SJSA1 (cell line): ENCODE results near the gene SIPA1L3. TPM values are rescaled to one million over a fixed set of nuclear protein-coding genes. Genes with fewer than 3 reads are reported as not detected.

Experiments
- DNase-seq, 2 experiments: peaks; one replicate each; pipeline ENCODE4 v3.0.0-alpha.2; 2015 to 2020; ENCODE audit warnings: low spot score in 2 of 2, low read depth in 1 of 2
- H3K27ac ChIP-seq: fragments of 250-450 bp; sonication (Bioruptor Pico); 2 replicates; pipeline ENCODE4 v1.5.1; 2020; ENCODE audit warnings: mild to moderate bottlenecking, moderate library complexity
- H3K27me3 ChIP-seq: fragments of 250-450 bp; sonication (Bioruptor Pico); replicated peaks from 2 replicates; pipeline ENCODE4 v1.5.1; 2020; ENCODE audit warnings: mild to moderate bottlenecking, moderate library complexity
- H3K36me3 ChIP-seq: fragments of 250-450 bp; sonication (Bioruptor Pico); 2 replicates; pipeline ENCODE4 v1.5.1; 2020; ENCODE audit warnings: mild to moderate bottlenecking
- H3K4me1 ChIP-seq: fragments of 250-450 bp; sonication (Bioruptor Pico); replicated peaks from 2 replicates; pipeline ENCODE4 v1.6.1; 2021; ENCODE audit warnings: mild to moderate bottlenecking
- H3K4me3 ChIP-seq: fragments of 250-450 bp; sonication (Bioruptor Pico); 2 replicates; pipeline ENCODE4 v1.5.1; 2020; ENCODE audit warnings: mild to moderate bottlenecking
- H3K9me3 ChIP-seq: fragments of 250-450 bp; sonication (Bioruptor Pico); replicated peaks from 2 replicates; pipeline ENCODE4 v1.5.1; 2020; ENCODE audit warnings: mild to moderate bottlenecking
- total RNA-seq: library from RNA; depleted of rRNA; stranded (reverse); fragments of >200 nt; shearing (Covaris generic); gene quantifications from 2 replicates; pipeline ENCODE4 v1.2.3, GENCODE V29; 2014

SIPA1L3 gene
- total RNA-seq, 1 experiment from 2014 or later, result 9.3 TPM

DNA sequence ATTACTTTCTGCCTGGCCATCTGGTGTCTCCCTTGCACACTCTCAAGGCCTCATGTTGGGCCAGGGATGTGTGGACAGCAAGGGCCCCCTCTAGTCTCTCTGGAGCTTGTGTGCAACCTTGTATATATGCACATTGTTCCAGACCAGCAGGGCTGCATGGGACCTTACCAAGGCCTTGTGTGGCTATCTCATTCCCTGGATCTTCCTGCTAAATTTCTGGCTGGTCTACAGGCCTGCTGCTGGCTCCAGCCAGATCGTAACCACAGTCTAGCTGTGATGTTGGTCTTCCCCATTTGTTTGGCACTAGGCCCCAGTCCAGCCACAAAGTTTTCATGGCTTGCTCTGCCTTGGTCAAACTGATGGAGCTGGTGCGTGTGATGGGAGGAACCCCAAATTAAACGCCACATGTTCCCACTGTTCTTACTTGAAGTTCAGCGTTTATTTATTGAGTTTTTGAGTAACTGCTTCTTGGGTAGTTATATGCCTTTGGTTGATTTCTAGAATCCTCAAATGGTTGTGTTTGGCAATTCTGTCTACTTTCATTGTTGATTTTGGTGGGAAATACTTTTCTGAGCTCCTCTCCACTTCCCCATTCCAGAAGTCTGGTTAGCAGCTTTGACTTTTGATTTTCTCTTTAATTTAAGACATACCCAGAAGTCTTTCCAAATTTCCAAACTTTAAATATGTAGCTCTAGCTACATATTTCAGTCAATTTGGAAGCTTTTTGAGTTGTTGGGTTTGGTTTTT lies 56.4 kb downstream of the SIPA1L3 start:
- Histone ChIP-seq H3K4me3 (no peak overlapping the region), H3K27me3 (no peaks in the 10 kb centered on the region), H3K9me3 (peaks cover 5% of the 10 kb centered on the region; the same call in 1 of the 2 replicates), H3K27ac (no peak overlapping the region), H3K36me3 (0 out of 2 replicates have a peak, but pooled peaks cover 7% of the 10 kb centered on the region), H3K4me1 (peaks cover 37% of the 10 kb centered on the region)
- DNase-seq, result no peak

DNA sequence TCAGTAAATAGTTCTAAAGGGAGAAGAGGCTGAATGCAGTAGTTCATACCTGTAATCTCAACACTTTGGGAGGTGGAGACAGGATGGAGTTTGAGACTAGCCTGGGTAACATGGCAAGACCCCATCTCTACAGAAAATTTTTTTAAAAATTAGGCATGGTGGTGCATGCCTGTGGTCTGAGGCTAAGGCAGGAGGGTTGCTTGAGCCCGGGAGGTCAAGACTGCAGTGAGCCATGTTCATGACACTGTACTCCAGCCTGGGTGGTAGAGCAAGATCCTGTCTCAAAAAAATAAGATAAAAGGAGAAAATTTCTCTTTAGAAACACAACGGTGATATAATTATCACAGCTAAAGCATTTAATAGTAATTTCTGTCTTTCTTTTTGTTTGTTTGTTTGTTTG lies 57.1 kb downstream of the SIPA1L3 start:
- Histone ChIP-seq H3K9me3 (peaks cover 5% of the 10 kb centered on the region; the same call in 1 of the 2 replicates), H3K4me3 (no peak overlapping the region), H3K27ac (no peak overlapping the region), H3K4me1 (peaks cover 37% of the 10 kb centered on the region), H3K36me3 (0 out of 2 replicates have a peak, but pooled peaks cover 6% of the 10 kb centered on the region), H3K27me3 (no peaks in the 10 kb centered on the region)
- DNase-seq, result no peak

DNA sequence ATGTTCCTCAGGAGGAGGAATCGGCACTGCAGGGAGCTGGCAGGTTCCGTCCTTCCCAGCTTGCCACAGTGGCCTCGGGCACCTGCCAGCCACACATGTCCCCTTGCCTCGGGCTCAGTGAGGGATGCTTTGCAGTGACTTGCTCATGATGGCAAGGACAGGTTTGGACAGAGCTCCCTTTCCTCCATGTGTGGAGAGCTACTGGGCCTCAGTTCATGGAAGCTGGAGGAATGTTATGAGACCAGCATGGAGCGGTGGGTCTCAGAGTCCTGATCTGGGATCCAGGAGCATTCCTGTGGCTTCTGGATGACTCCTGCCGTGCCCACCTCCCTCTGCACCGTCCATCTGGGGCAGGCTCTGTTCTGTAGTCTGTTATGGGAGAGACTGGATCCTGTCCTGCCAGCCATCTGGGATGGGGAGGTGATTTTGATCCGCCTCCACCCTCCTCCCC lies 59.2 kb downstream of the SIPA1L3 start:
- Histone ChIP-seq H3K4me1 (peaks cover 37% of the 10 kb centered on the region), H3K27me3 (no peaks in the 10 kb centered on the region), H3K9me3 (peaks cover 4% of the 10 kb centered on the region; the same call in 1 of the 2 replicates), H3K4me3 (no peak overlapping the region), H3K36me3 (0 out of 2 replicates have a peak, but pooled peaks cover 3% of the 10 kb centered on the region), H3K27ac (peak overlapping the region; percentile 58)
- no peak for DNase-seq

DNA sequence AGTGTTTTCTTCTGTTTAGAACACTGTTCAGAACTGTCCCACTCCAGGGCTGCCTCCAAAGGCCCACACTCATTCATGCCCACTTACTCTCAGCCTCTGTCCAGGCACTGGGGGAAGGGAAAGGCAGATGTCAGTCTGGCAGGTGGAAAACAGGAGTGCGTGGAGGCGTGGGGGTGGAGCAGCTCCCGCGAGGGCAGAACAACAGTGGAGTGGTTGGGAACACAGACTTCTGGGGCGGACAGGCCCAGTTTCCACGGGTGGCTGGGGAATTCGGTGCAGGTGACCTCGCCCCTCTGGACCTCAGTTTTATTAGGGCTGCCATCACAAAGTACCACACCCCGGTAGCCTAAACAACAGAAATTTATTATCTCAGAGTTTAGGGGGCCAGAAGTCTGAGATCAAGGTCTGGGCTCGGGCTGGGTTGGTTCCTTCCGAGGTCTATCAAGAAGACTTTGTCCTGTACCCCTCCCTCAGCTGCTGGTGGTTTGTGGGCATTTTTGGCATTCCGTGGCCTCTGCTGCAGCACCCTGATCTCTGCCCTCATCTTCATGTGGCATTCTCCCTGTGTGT lies 59.7 kb downstream of the SIPA1L3 start:
- Histone ChIP-seq H3K36me3 (0 out of 2 replicates have a peak, but pooled peaks cover 3% of the 10 kb centered on the region), H3K9me3 (no peaks in the 10 kb centered on the region), H3K4me1 (peaks cover 33% of the 10 kb centered on the region), H3K27ac (peak overlapping the region; percentile 58), H3K4me3 (no peak overlapping the region), H3K27me3 (no peaks in the 10 kb centered on the region)
- peak; percentile 42 to 57 for DNase-seq

DNA sequence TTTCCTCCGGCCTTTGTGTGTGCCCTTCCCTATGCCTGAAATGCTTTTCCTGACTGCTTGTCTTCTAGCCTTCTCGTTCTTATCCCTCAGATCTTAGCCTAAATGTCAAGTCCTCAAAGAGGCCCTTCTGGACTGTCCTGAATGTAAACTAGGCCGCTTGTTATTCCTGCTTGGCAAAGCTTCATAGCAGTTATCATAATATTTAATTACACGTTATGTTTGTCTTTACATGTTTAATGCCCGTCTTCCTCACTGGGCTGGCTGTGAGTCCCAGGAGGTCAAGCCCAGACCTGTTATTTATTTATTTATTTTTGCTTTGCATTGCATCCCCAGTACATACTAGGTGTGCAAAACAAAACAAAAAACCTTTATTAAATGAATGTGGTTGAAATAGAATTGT lies 62.7 kb downstream of the SIPA1L3 start:
- peaks cover 21% of the 10 kb centered on the region for H3K4me1 ChIP-seq
- 0 out of 2 replicates have a peak, but pooled peaks cover 3% of the 10 kb centered on the region for H3K36me3 ChIP-seq
- H3K4me3 ChIP-seq, result no peak overlapping the region
- H3K9me3 ChIP-seq, result no peaks in the 10 kb centered on the region
- no peaks in the 10 kb centered on the region for H3K27me3 ChIP-seq
- H3K27ac ChIP-seq, result no peak overlapping the region
- DNase-seq, result no peak

DNA sequence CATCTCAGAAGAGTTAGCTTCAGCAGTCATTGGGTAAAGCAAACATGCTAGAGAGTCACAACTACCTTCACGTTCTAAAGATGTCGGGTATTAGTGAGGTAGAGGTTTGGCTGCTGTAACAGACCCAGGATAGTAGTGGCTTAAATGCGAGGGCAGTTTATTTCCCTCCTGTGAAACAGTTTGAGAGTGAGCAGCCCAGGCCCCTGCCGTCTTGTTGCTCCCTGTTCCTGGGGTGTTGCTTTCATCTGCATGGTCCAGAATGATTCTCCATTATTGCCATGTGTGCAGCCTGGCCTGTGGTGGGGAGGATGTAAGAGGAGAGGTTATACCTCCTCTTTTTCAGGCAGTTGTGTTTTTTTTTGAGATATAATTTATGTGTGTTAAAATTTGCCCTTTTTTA lies 63.7 kb downstream of the SIPA1L3 start:
- Histone ChIP-seq H3K9me3 (no peaks in the 10 kb centered on the region), H3K27ac (no peak overlapping the region), H3K4me3 (no peak overlapping the region), H3K27me3 (no peaks in the 10 kb centered on the region), H3K4me1 (peaks cover 30% of the 10 kb centered on the region), H3K36me3 (0 out of 2 replicates have a peak, but pooled peaks cover 9% of the 10 kb centered on the region)
- DNase-seq, result no peak

DNA sequence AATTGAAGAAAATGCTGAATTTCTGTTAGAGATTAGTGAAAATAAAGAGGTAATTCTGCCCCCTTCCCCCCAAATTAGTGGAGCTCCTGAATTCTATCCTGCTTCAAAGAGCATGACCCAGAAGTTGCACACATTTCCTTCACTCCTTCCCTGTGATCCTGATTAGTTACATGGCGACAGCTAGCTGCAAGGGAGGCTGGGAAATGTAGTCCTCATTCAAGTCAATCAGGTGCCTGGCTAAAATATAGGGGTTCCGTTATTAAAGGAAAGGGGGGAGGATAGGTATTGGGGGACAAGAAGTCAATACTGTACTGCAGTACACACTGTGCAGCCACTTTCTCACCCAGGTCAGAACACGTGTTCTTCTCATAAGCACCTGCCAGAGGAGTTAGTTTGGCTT lies 65.8 kb downstream of the SIPA1L3 start:
- DNase-seq, result no peak
- Histone ChIP-seq H3K4me3 (no peak overlapping the region), H3K27me3 (no peaks in the 10 kb centered on the region), H3K36me3 (peaks cover 9% of the 10 kb centered on the region; the same call in 1 of the 2 replicates), H3K9me3 (no peaks in the 10 kb centered on the region), H3K27ac (no peak overlapping the region), H3K4me1 (peaks cover 30% of the 10 kb centered on the region)

DNA sequence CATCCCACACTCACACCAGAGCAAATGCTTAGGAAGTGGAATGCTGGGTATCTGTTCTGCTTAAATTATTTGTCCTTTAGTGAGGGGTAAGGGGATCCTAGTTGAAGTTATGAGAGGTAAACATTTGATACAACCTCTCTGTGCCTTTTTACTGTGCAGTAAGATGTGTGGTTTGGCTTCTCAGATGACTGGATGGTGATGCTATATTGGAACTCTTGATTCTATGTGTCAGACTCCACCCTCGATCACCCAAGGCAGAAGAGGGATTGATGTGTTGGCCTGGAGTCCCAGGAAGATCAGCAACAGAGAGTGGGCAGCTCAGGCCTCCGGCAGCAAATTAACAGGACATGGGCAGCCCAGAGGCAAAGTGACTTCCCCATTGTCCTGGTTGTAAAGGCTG lies 66.7 kb downstream of the SIPA1L3 start:
- no peak overlapping the region for H3K4me3 ChIP-seq
- peaks cover 39% of the 10 kb centered on the region for H3K4me1 ChIP-seq
- H3K9me3 ChIP-seq, result no peaks in the 10 kb centered on the region
- no peaks in the 10 kb centered on the region for H3K27me3 ChIP-seq
- peaks cover 9% of the 10 kb centered on the region; the same call in 1 of the 2 replicates for H3K36me3 ChIP-seq
- DNase-seq, result no peak
- H3K27ac ChIP-seq, result no peak overlapping the region

DNA sequence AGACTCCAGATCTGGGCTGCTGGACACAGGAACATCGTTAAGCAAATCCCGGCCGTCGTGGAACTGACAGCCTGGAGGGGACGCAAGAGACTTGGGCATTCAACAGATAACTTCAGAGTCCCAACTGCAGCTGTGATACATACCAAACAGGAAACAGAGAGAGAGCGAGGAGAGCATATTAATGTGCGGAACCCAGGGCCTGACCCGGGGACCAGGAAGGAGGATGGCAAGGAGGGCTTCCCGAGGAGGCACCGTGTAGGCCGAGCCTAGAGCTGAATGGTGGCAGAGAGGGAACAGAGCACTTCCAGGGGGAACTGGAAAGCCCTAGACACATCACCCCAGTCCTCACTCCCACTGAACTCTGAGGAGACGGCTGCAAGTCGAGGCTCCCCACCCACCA lies 68.1 kb downstream of the SIPA1L3 start:
- H3K9me3 ChIP-seq, result no peaks in the 10 kb centered on the region
- no peak overlapping the region for H3K4me3 ChIP-seq
- H3K27me3 ChIP-seq, result no peaks in the 10 kb centered on the region
- peaks cover 9% of the 10 kb centered on the region; the same call in 1 of the 2 replicates for H3K36me3 ChIP-seq
- DNase-seq, result no peak
- H3K4me1 ChIP-seq, result peaks cover 50% of the 10 kb centered on the region
- no peak overlapping the region; the same call in 1 of the 2 replicates for H3K27ac ChIP-seq

DNA sequence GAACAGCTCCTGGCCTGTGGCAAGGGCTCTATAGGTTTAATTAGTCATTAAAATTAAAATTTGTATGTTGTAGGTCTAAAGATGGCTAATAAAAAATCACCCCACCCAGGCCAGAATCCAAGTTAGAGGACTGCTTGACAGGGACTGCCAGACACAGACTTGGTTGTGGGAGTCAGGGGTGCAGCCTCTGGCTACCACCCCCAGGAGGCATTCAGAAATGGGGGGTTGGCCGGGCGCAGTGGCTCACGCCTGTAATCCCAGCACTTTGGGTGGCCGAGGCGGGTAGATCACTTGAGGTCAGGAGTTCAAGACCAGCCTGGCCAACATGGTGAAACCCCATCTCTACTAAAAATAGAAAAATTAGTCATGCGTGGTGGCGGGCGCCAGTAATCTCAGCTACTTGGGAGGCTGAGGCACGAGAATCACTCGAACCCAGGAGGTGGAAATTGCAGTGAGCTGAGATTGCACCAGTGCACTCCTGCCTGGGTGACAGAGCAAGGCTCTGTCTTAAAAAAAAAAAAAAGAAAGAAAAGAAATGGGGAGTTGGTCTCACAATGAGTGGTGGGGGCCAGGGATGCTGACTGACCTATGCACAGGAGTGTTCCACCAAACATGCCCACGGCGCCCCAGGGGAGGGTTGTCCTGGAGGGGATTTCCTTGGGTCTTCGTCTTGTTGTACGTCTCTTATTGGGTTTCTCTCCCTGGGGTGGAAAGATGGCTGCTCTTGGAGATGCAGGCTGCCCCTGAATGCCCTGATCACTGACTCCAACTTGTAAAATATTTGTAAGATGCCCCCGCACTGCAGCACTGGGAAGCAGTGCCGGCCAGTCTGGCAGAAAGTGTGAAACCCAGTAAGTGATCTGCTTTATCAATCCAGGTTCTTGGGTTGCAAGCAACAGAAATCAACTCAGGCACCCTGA lies 68.8 kb downstream of the SIPA1L3 start:
- H3K36me3 ChIP-seq, result peaks cover 9% of the 10 kb centered on the region; the same call in 1 of the 2 replicates
- H3K9me3 ChIP-seq, result no peaks in the 10 kb centered on the region
- DNase-seq, result no peak
- peaks cover 57% of the 10 kb centered on the region for H3K4me1 ChIP-seq
- H3K4me3 ChIP-seq, result no peak overlapping the region
- no peaks in the 10 kb centered on the region for H3K27me3 ChIP-seq
- peak overlapping the region; percentile 42 for H3K27ac ChIP-seq

DNA sequence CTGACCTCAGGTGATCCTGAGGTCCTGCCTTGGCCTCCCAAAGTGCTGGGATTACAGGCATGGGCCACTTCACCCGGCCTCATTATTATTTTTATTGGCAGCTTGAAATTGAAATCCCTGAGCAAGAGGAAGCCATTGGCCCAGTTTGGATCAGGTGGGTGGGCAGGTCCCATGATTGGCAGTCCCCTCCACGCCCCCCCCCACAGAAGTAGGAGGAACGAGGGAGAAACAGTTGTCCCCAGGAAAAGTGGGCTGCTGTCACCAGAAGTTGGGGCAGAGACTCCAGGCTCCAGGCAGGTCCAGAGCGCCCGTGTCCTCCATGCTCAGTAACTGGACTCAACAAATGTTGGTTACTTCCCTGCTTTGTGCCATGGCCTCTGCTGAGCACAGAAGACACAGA lies 70.4 kb downstream of the SIPA1L3 start:
- DNase-seq, result no peak
- Histone ChIP-seq H3K27me3 (no peaks in the 10 kb centered on the region), H3K4me1 (peaks cover 73% of the 10 kb centered on the region), H3K4me3 (no peak overlapping the region), H3K36me3 (peaks cover 9% of the 10 kb centered on the region; the same call in 1 of the 2 replicates), H3K27ac (peak overlapping the region; percentile 88), H3K9me3 (no peaks in the 10 kb centered on the region)

DNA sequence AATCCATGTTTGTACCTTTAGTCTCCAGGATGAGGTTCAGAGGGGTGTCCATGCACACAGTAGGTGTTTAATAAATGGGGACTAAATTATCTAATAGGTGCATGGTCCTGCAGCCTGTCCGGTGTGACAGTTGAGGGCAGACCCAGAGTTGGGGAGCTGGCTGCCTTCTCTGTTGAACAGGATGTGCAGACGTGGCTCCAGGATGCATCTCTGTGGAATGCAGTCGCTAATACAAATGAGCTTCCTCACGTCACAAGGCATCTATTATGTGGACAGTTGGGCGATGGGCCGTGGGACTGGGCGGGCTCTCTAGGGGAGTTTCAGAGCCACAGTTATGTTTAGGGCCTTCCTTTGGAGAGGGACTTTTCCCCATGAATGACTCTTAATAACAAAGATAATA lies 71.0 kb downstream of the SIPA1L3 start:
- no peaks in the 10 kb centered on the region for H3K27me3 ChIP-seq
- H3K9me3 ChIP-seq, result no peaks in the 10 kb centered on the region
- H3K36me3 ChIP-seq, result peaks cover 9% of the 10 kb centered on the region; the same call in 1 of the 2 replicates
- peak overlapping the region; percentile 88 for H3K27ac ChIP-seq
- no peak overlapping the region for H3K4me3 ChIP-seq
- peak; percentile 69 to 80 for DNase-seq
- peaks cover 79% of the 10 kb centered on the region for H3K4me1 ChIP-seq

DNA sequence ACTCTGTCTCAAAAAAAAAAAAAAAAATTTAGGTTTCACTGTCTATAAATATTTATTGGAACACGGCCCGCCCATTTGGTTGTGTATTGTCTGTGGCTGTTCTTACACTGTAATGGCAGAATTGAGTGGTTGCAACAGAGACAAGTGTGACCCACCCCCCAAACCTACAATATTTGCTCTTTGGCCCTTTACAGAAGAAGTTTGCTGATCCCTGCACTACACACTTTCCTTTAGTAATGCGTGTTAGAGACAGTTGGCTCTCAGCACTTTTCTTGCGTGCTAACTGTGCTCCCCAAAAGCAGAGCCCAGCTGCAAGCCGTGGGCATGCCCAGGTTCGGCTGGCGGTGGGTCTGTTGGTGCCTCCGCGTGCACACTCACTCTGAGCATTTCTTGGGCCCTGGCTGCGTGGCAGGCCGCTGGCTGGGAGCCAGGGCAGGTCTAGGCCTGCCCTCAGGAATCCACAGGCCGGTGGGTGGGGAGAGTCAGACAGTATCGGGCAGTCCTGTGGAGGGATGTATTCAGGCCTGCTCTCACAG lies 72.6 kb downstream of the SIPA1L3 start:
- Histone ChIP-seq H3K36me3 (peaks cover 12% of the 10 kb centered on the region; the same call in 1 of the 2 replicates), H3K9me3 (no peaks in the 10 kb centered on the region), H3K4me3 (no peak overlapping the region), H3K27ac (no peak overlapping the region), H3K27me3 (no peaks in the 10 kb centered on the region), H3K4me1 (peaks cover 78% of the 10 kb centered on the region)
- DNase-seq, result no peak
